ENCODE measurements around the gene VCP. TPM values are rescaled to one million over a fixed set of nuclear protein-coding genes. Genes with fewer than 3 reads are reported as not detected.

Gene VCP
- total and polyA plus RNA-seq, 2 experiments from 2014 or later = 130 to 408 TPM

DNA sequence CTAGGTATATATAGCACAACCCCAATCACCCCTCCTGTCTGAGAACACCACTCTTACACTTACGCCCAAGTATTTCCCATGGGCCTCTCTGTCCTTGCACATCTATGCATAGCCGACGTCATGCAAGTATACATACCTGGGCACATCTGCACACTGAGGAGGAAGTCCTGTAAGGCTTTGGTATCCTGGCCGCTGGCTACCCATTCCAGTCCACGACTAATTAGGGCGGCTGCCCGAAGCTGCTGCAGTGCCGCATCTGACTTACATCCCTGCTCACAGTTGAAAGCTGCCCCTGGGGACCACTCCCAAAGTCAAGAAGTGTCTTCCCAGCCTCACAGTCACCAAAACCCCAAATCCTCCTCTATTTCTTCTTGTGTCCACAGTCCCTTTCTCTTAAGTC lies 2.4 kb upstream of the VCP start:
- no peak overlapping the region for H3K4me3 ChIP-seq
- no peak for ATAC-seq
- H2AFZ ChIP-seq = no peak overlapping the region
- peaks cover 7% of the 10 kb centered on the region for H3F3A ChIP-seq (replicated peaks; ENCODE audit: low read depth)
- TF ChIP-seq, protein P1, sequence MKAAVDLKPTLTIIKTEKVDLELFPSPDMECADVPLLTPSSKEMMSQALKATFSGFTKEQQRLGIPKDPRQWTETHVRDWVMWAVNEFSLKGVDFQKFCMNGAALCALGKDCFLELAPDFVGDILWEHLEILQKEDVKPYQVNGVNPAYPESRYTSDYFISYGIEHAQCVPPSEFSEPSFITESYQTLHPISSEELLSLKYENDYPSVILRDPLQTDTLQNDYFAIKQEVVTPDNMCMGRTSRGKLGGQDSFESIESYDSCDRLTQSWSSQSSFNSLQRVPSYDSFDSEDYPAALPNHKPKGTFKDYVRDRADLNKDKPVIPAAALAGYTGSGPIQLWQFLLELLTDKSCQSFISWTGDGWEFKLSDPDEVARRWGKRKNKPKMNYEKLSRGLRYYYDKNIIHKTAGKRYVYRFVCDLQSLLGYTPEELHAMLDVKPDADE (IDR thresholded peaks at IDR 0.05) = no peak
- TF ChIP-seq ZNF114 (CRISPR knock-in tag; IDR thresholded peaks at IDR 0.05) (no peak), EZH2phosphoT487 (IDR thresholded peaks at IDR 0.05; ENCODE audit: unreplicated experiment) (no peak), EZH2 (IDR thresholded peaks at IDR 0.05; ENCODE audit: low read depth, unreplicated experiment) (no peak), JUNB (IDR thresholded peaks at IDR 0.05; ENCODE audit: unreplicated experiment) (no peak), CREB1 (CRISPR knock-in tag; IDR thresholded peaks at IDR 0.05; ENCODE audit: low read depth) (no peak), POLR2AphosphoS5 (IDR thresholded peaks at IDR 0.05; ENCODE audit: low read depth) (no peak), NANOG (IDR thresholded peaks at IDR 0.05; ENCODE audit: borderline replicate concordance) (no peak)
- TF ChIP-seq, protein P2, sequence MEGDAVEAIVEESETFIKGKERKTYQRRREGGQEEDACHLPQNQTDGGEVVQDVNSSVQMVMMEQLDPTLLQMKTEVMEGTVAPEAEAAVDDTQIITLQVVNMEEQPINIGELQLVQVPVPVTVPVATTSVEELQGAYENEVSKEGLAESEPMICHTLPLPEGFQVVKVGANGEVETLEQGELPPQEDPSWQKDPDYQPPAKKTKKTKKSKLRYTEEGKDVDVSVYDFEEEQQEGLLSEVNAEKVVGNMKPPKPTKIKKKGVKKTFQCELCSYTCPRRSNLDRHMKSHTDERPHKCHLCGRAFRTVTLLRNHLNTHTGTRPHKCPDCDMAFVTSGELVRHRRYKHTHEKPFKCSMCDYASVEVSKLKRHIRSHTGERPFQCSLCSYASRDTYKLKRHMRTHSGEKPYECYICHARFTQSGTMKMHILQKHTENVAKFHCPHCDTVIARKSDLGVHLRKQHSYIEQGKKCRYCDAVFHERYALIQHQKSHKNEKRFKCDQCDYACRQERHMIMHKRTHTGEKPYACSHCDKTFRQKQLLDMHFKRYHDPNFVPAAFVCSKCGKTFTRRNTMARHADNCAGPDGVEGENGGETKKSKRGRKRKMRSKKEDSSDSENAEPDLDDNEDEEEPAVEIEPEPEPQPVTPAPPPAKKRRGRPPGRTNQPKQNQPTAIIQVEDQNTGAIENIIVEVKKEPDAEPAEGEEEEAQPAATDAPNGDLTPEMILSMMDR (conservative IDR thresholded peaks at IDR 0.05; ENCODE audit: low read depth in 2 of 2) = no peak
- TF ChIP-seq, protein P3, sequence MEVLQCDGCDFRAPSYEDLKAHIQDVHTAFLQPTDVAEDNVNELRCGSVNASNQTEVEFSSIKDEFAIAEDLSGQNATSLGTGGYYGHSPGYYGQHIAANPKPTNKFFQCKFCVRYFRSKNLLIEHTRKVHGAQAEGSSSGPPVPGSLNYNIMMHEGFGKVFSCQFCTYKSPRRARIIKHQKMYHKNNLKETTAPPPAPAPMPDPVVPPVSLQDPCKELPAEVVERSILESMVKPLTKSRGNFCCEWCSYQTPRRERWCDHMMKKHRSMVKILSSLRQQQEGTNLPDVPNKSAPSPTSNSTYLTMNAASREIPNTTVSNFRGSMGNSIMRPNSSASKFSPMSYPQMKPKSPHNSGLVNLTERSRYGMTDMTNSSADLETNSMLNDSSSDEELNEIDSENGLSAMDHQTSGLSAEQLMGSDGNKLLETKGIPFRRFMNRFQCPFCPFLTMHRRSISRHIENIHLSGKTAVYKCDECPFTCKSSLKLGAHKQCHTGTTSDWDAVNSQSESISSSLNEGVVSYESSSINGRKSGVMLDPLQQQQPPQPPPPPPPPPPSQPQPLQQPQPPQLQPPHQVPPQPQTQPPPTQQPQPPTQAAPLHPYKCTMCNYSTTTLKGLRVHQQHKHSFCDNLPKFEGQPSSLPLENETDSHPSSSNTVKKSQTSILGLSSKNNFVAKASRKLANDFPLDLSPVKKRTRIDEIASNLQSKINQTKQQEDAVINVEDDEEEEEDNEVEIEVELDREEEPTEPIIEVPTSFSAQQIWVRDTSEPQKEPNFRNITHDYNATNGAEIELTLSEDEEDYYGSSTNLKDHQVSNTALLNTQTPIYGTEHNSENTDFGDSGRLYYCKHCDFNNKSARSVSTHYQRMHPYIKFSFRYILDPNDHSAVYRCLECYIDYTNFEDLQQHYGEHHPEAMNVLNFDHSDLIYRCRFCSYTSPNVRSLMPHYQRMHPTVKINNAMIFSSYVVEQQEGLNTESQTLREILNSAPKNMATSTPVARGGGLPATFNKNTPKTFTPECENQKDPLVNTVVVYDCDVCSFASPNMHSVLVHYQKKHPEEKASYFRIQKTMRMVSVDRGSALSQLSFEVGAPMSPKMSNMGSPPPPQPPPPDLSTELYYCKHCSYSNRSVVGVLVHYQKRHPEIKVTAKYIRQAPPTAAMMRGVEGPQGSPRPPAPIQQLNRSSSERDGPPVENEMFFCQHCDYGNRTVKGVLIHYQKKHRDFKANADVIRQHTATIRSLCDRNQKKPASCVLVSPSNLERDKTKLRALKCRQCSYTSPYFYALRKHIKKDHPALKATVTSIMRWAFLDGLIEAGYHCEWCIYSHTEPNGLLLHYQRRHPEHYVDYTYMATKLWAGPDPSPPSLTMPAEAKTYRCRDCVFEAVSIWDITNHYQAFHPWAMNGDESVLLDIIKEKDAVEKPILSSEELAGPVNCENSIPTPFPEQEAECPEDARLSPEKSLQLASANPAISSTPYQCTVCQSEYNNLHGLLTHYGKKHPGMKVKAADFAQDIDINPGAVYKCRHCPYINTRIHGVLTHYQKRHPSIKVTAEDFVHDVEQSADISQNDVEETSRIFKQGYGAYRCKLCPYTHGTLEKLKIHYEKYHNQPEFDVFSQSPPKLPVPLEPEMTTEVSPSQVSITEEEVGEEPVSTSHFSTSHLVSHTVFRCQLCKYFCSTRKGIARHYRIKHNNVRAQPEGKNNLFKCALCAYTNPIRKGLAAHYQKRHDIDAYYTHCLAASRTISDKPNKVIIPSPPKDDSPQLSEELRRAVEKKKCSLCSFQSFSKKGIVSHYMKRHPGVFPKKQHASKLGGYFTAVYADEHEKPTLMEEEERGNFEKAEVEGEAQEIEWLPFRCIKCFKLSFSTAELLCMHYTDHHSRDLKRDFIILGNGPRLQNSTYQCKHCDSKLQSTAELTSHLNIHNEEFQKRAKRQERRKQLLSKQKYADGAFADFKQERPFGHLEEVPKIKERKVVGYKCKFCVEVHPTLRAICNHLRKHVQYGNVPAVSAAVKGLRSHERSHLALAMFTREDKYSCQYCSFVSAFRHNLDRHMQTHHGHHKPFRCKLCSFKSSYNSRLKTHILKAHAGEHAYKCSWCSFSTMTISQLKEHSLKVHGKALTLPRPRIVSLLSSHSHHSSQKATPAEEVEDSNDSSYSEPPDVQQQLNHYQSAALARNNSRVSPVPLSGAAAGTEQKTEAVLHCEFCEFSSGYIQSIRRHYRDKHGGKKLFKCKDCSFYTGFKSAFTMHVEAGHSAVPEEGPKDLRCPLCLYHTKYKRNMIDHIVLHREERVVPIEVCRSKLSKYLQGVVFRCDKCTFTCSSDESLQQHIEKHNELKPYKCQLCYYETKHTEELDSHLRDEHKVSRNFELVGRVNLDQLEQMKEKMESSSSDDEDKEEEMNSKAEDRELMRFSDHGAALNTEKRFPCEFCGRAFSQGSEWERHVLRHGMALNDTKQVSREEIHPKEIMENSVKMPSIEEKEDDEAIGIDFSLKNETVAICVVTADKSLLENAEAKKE (CRISPR knock-in tag; IDR thresholded peaks at IDR 0.05) = no peak
- TF ChIP-seq, protein P4, sequence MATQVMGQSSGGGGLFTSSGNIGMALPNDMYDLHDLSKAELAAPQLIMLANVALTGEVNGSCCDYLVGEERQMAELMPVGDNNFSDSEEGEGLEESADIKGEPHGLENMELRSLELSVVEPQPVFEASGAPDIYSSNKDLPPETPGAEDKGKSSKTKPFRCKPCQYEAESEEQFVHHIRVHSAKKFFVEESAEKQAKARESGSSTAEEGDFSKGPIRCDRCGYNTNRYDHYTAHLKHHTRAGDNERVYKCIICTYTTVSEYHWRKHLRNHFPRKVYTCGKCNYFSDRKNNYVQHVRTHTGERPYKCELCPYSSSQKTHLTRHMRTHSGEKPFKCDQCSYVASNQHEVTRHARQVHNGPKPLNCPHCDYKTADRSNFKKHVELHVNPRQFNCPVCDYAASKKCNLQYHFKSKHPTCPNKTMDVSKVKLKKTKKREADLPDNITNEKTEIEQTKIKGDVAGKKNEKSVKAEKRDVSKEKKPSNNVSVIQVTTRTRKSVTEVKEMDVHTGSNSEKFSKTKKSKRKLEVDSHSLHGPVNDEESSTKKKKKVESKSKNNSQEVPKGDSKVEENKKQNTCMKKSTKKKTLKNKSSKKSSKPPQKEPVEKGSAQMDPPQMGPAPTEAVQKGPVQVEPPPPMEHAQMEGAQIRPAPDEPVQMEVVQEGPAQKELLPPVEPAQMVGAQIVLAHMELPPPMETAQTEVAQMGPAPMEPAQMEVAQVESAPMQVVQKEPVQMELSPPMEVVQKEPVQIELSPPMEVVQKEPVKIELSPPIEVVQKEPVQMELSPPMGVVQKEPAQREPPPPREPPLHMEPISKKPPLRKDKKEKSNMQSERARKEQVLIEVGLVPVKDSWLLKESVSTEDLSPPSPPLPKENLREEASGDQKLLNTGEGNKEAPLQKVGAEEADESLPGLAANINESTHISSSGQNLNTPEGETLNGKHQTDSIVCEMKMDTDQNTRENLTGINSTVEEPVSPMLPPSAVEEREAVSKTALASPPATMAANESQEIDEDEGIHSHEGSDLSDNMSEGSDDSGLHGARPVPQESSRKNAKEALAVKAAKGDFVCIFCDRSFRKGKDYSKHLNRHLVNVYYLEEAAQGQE (IDR thresholded peaks at IDR 0.05; ENCODE audit: unreplicated experiment) = no peak
- peaks cover 19% of the 10 kb centered on the region for H3K4me1 ChIP-seq (ENCODE audit: insufficient read depth)
- H3K36me3 ChIP-seq (ENCODE audit: insufficient read depth) = peaks cover 3% of the 10 kb centered on the region; the same call in 1 of the 2 replicates
- no peak overlapping the region for H3K27ac ChIP-seq (ENCODE audit: low read depth)
- H3K27me3 ChIP-seq (ENCODE audit: insufficient read depth) = no peaks in the 10 kb centered on the region
- H3K9me2 ChIP-seq (ENCODE audit: insufficient read depth) = no peaks in the 10 kb centered on the region
- no peak overlapping the region for H3K4me2 ChIP-seq
- no peak for DNase-seq (ENCODE audit: low spot score)
- H4K20me1 ChIP-seq (replicated peaks; ENCODE audit: insufficient read depth) = peaks cover 15% of the 10 kb centered on the region
- Mint-ChIP-seq H3K27ac (no peak overlapping the region), H3K27me3 (ENCODE audit: insufficient read depth, low read depth, poor library complexity) (peaks cover 11% of the 10 kb centered on the region), H3K4me3 (no peak overlapping the region), H3K4me1 (peaks cover 31% of the 10 kb centered on the region), H3K9me3 (0 out of 3 replicates have a peak, but pooled peaks cover 2% of the 10 kb centered on the region), H3K36me3 (ENCODE audit: low read depth) (peaks cover 69% of the 10 kb centered on the region)
- H3K79me2 ChIP-seq (replicated peaks; ENCODE audit: insufficient read depth) = peaks cover 44% of the 10 kb centered on the region
